MM.1S (cell line): ENCODE results near the gene EGLN1.

Experiments
- CTCF ChIP-seq: fragments of 300-600 bp; sonication (generic); IDR thresholded peaks from 2 replicates; pipeline ENCODE4 v1.5.1; 2016; ENCODE audit warnings: antibody characterized with exemption, low read length, mixed read lengths
- EZH2 ChIP-seq: fragments of 300-600 bp; sonication (generic); optimal IDR thresholded peaks from 2 replicates; pipeline ENCODE3; 2017; ENCODE audit warnings: low read depth, mild to moderate bottlenecking, antibody characterized with exemption, low read length, mixed read lengths

GRCh38 chr1:231385416-231385748, 36.7 kb downstream of the EGLN1 start:
- no peak for TF ChIP-seq CTCF
- TF ChIP-seq EZH2: no peak
